Osteocyte (in vitro differentiated cells): ENCODE results near the gene ITSN2. TPM values are rescaled to one million over a fixed set of nuclear protein-coding genes. Genes with fewer than 3 reads are reported as not detected.
A peak's percentile ranks its signal among the peaks of the same experiment; 100 is the strongest.

ENCODE experiments used
- DNase-seq: peaks from one replicate; pipeline ENCODE4 v3.0.0; 2021; ENCODE audit warnings: mixed read lengths; ENCODE audit not compliant: unreplicated experiment; ENCODE audit errors: extremely low spot score
- H3K27ac Mint-ChIP-seq: one replicate; pipeline ENCODE4 v1.8.0; 2021; ENCODE audit warnings: mild to moderate bottlenecking, mixed read lengths; ENCODE audit not compliant: unreplicated experiment
- H3K27me3 Mint-ChIP-seq: one replicate; pipeline ENCODE4 v1.8.0; 2021; ENCODE audit warnings: mixed read lengths; ENCODE audit not compliant: unreplicated experiment
- H3K36me3 Mint-ChIP-seq: one replicate; pipeline ENCODE4 v1.8.0; 2021; ENCODE audit warnings: mixed read lengths; ENCODE audit not compliant: unreplicated experiment
- H3K4me1 Mint-ChIP-seq: one replicate; pipeline ENCODE4 v1.8.0; 2021; ENCODE audit warnings: mixed read lengths; ENCODE audit not compliant: unreplicated experiment
- H3K4me3 Mint-ChIP-seq: one replicate; pipeline ENCODE4 v1.8.0; 2021; ENCODE audit warnings: mild to moderate bottlenecking, moderate library complexity, mixed read lengths; ENCODE audit not compliant: unreplicated experiment
- H3K9me3 Mint-ChIP-seq: one replicate; pipeline ENCODE4 v1.8.0; 2021; ENCODE audit warnings: mixed read lengths; ENCODE audit not compliant: unreplicated experiment
- total RNA-seq: library from RNA; stranded (reverse); gene quantifications from 2 replicates; pipeline ENCODE4 v1.2.1, GENCODE V29; 2021
- TF ChIP-seq, protein P1 (sequence below): fragments of 200-600 bp; sonication (generic); IDR thresholded peaks from 2 replicates; pipeline ENCODE4 v1.5.0; 2021; ENCODE audit warnings: antibody characterized with exemption, mild to moderate bottlenecking, moderate library complexity

ITSN2 gene
- total RNA-seq, 1 donor from 2014 or later, result 32.1 TPM

DNA sequence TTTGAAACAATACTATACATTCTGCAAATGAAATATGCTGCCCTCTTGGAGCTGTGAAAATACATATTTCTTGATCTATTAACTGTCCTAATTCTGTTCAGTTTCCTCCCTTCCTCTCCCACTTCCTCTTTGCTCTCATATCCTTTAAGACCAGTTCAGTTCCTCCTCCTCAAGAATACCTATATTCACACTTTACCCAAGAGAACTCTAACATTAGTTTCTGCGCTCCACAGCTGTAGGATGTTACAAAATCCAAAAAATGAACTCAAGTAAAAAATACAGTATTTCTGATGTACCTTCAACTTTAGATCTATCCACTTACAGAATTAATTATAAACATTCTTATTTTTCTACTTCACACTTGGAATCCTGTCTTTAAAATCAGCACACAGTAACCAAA is 5.4 kb downstream of the ITSN2 start:
- Mint-ChIP-seq H3K4me1 (peaks cover 37% of the 10 kb centered on the region), H3K36me3 (peaks cover 3% of the 10 kb centered on the region), H3K27ac (peak overlapping the region; percentile 2), H3K27me3 (no peaks in the 10 kb centered on the region), H3K4me3 (no peak overlapping the region), H3K9me3 (peaks cover 5% of the 10 kb centered on the region)
- TF ChIP-seq, protein P1, sequence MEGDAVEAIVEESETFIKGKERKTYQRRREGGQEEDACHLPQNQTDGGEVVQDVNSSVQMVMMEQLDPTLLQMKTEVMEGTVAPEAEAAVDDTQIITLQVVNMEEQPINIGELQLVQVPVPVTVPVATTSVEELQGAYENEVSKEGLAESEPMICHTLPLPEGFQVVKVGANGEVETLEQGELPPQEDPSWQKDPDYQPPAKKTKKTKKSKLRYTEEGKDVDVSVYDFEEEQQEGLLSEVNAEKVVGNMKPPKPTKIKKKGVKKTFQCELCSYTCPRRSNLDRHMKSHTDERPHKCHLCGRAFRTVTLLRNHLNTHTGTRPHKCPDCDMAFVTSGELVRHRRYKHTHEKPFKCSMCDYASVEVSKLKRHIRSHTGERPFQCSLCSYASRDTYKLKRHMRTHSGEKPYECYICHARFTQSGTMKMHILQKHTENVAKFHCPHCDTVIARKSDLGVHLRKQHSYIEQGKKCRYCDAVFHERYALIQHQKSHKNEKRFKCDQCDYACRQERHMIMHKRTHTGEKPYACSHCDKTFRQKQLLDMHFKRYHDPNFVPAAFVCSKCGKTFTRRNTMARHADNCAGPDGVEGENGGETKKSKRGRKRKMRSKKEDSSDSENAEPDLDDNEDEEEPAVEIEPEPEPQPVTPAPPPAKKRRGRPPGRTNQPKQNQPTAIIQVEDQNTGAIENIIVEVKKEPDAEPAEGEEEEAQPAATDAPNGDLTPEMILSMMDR, result no peak
- no peak for DNase-seq

DNA sequence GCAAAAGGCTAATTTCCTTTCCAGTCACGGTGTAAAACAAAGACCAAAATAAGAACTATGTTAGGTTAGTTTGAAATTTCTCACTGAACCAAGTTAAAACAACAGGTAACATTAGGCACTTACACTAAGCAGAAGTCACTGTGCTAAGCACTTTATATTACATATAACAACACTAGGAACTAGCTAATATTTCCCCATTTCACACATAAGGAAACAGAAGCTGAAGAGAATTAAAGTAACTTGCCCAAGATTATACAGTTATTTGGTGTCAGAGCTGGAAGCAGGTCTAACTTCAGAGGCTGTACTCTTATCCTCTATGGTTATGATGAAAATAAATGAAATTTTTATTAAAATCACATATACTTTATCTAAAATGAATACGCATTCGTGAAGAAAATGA is 5.9 kb downstream of the ITSN2 start:
- H3K27ac Mint-ChIP-seq, result no peak overlapping the region
- no peak overlapping the region for H3K4me3 Mint-ChIP-seq
- H3K9me3 Mint-ChIP-seq, result peaks cover 5% of the 10 kb centered on the region
- peaks cover 40% of the 10 kb centered on the region for H3K4me1 Mint-ChIP-seq
- no peaks in the 10 kb centered on the region for H3K27me3 Mint-ChIP-seq
- TF ChIP-seq, protein P1, result no peak
- H3K36me3 Mint-ChIP-seq, result peaks cover 3% of the 10 kb centered on the region
- no peak for DNase-seq

DNA sequence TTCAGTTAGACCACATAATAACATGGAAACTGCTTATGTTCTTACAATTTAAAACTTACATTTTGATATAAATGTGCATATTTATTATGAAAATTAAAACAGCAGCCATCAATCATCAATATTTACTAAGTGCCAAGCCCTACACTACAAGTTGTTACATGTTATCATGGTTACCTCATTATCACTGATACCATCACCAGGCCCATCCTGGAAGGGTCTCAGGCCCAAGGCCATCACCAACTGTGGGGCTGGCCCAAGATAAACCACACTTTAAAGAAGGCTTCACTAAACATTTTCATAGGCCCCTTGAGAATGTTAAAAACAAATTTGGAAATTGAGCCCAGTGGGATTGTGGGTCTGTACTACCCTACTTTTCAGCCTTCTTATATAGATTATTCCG is 6.4 kb downstream of the ITSN2 start:
- no peak for DNase-seq
- Mint-ChIP-seq H3K27me3 (no peaks in the 10 kb centered on the region), H3K4me1 (peaks cover 38% of the 10 kb centered on the region), H3K36me3 (peaks cover 3% of the 10 kb centered on the region), H3K9me3 (peaks cover 5% of the 10 kb centered on the region), H3K4me3 (no peak overlapping the region), H3K27ac (no peak overlapping the region)
- TF ChIP-seq, protein P1, result no peak

DNA sequence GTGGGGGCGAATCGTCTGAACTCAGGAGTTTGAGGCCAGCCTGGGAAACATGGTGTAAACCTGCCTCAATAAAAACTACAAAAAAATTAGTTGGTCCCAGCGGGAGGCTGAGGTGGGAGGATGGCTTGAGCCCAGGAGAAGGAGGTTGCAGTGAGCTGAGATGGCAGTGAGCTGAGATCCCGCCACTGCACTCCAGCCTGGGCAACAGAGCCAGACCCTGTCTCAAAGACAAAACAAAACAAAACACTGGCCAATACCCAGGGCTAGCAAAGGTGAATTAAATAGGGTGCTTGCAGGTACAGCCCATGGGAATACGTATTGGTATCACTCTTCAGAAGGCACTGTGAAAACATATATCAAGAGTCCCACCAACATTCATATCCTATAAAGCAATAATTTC is 7.0 kb downstream of the ITSN2 start:
- Mint-ChIP-seq H3K4me1 (peaks cover 32% of the 10 kb centered on the region), H3K36me3 (peaks cover 3% of the 10 kb centered on the region), H3K9me3 (peaks cover 5% of the 10 kb centered on the region), H3K27ac (no peak overlapping the region), H3K4me3 (no peak overlapping the region), H3K27me3 (no peaks in the 10 kb centered on the region)
- TF ChIP-seq, protein P1, result no peak
- DNase-seq, result no peak

DNA sequence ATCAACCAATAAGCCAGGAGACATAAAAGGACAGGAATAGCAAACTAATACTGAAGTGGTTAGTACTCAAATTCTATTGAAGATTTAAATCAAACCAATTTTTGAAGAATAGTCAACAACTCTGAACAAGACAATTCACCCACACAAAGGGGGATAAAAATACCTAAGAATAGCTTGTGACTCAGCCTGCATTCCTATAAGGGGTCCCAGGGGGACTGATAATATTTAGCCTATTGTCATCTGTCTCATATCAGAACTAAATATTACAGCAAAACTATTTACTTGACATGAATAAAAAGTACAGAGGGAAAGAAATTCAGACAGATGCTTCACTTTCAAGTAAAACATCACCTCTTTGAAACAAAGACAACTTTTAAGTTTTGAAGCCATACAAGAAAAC is 7.7 kb downstream of the ITSN2 start:
- DNase-seq, result no peak
- no peaks in the 10 kb centered on the region for H3K27me3 Mint-ChIP-seq
- peaks cover 5% of the 10 kb centered on the region for H3K9me3 Mint-ChIP-seq
- TF ChIP-seq, protein P1, result no peak
- no peak overlapping the region for H3K4me3 Mint-ChIP-seq
- peak overlapping the region; percentile 21 for H3K27ac Mint-ChIP-seq
- peaks cover 26% of the 10 kb centered on the region for H3K4me1 Mint-ChIP-seq
- peaks cover 3% of the 10 kb centered on the region for H3K36me3 Mint-ChIP-seq
